ENCODE results near the gene HSD17B1.
A peak's percentile ranks its signal among the peaks of the same experiment; 100 is the strongest.

- TF ChIP-seq POLR2A (IDR thresholded peaks at IDR 0.05): peak in 1 of 4 donors; percentile 74
- TF ChIP-seq CTCF (IDR thresholded peaks at IDR 0.05): peak in 5 of 6 experiments; percentile 40 to 69 (median 61)
- peak; percentile 77 to 84 for TF ChIP-seq POLR2AphosphoS5 (IDR thresholded peaks at IDR 0.05)
- no peak for TF ChIP-seq EP300 (IDR thresholded peaks at IDR 0.05)
These were observed 25.0 kb downstream of the HSD17B1 start, which contains the start of gene PSMC3IP for GRCh38 chr17:42577532-42578281.

All from upper lobe of left lung (tissue), 4 donors.